H9 (cell line): ENCODE measurements around the gene MT1F. TPM values are rescaled to one million over a fixed set of nuclear protein-coding genes. Genes with fewer than 3 reads are reported as not detected.

Experiments
- DNase-seq: peaks from one replicate; pipeline ENCODE4 v3.0.0-alpha.2; 2017
- H2AFZ ChIP-seq: one replicate; pipeline ENCODE4 v1.6.1; 2013; ENCODE audit warnings: mild to moderate bottlenecking, low read length, control low read depth, moderate library complexity
- H2AK5ac ChIP-seq: 2 replicates; pipeline ENCODE4 v1.6.1; 2013; ENCODE audit warnings: low read length, control low read depth, mixed read lengths; ENCODE audit not compliant: insufficient read length
- H2BK120ac ChIP-seq: one replicate; pipeline ENCODE4 v1.6.1; 2013; ENCODE audit warnings: low read depth, mild to moderate bottlenecking, low read length, control low read depth, inconsistent platforms; ENCODE audit not compliant: poor library complexity, severe bottlenecking
- H2BK12ac ChIP-seq: 2 replicates; pipeline ENCODE4 v1.6.1; 2013; ENCODE audit warnings: low read length, control low read depth, mixed read lengths, low read depth; ENCODE audit not compliant: insufficient read length
- H2BK15ac ChIP-seq: 2 replicates; pipeline ENCODE4 v1.6.1; 2013; ENCODE audit warnings: low read depth, low read length, control low read depth
- H2BK20ac ChIP-seq: one replicate; pipeline ENCODE4 v1.6.1; 2013; ENCODE audit warnings: low read depth, mild to moderate bottlenecking, low read length, control low read depth, inconsistent platforms; ENCODE audit not compliant: poor library complexity, severe bottlenecking
- H2BK5ac ChIP-seq: 2 replicates; pipeline ENCODE4 v1.6.1; 2013; ENCODE audit warnings: low read length, control low read depth, mixed read lengths; ENCODE audit not compliant: insufficient read length
- H3K14ac ChIP-seq: 2 replicates; pipeline ENCODE4 v1.6.1; 2013; ENCODE audit warnings: low read length, control low read depth; ENCODE audit not compliant: insufficient read depth
- H3K18ac ChIP-seq: 2 replicates; pipeline ENCODE4 v1.6.1; 2013; ENCODE audit warnings: low read depth, mild to moderate bottlenecking, mixed read lengths, low read length, control low read depth; ENCODE audit not compliant: insufficient read length
- H3K23ac ChIP-seq: 2 replicates; pipeline ENCODE4 v1.6.1; 2013; ENCODE audit warnings: low read length, control low read depth, mixed read lengths, low read depth; ENCODE audit not compliant: insufficient read length
- H3K23me2 ChIP-seq: 2 replicates; pipeline ENCODE4 v1.6.1; 2013; ENCODE audit warnings: low read depth, mild to moderate bottlenecking, mixed read lengths, low read length, control low read depth; ENCODE audit not compliant: insufficient read length, poor library complexity, severe bottlenecking
- H3K27ac ChIP-seq: 2 replicates; pipeline ENCODE4 v1.5.1; 2013; ENCODE audit warnings: low read length, control low read depth, mixed read lengths, low read depth; ENCODE audit not compliant: insufficient read length
- H3K27me3 ChIP-seq: 2 replicates; pipeline ENCODE4 v1.6.1; 2013; ENCODE audit warnings: low read length, control low read depth, inconsistent platforms; ENCODE audit not compliant: insufficient read depth
- H3K4ac ChIP-seq: 2 replicates; pipeline ENCODE4 v1.6.1; 2013; ENCODE audit warnings: low read depth, mild to moderate bottlenecking, control low read depth, inconsistent platforms, low read length, moderate library complexity
- H3K4me1 ChIP-seq: 2 replicates; pipeline ENCODE4 v1.6.1; 2013; ENCODE audit warnings: low read length, control low read depth, inconsistent platforms; ENCODE audit not compliant: insufficient read depth
- H3K4me2 ChIP-seq: 2 replicates; pipeline ENCODE4 v1.6.1; 2013; ENCODE audit warnings: low read length, control low read depth, mixed read lengths; ENCODE audit not compliant: insufficient read length, insufficient read depth
- H3K56ac ChIP-seq: 2 replicates; pipeline ENCODE4 v1.6.1; 2013; ENCODE audit warnings: low read depth, mild to moderate bottlenecking, mixed read lengths, low read length, control low read depth; ENCODE audit not compliant: insufficient read length
- H3K79me1 ChIP-seq: 2 replicates; pipeline ENCODE4 v1.6.1; 2013; ENCODE audit warnings: low read depth, mild to moderate bottlenecking, moderate library complexity, low read length, control low read depth, inconsistent platforms; ENCODE audit not compliant: insufficient read depth, poor library complexity, severe bottlenecking
- H3K79me2 ChIP-seq: 2 replicates; pipeline ENCODE4 v1.6.1; 2013; ENCODE audit warnings: low read length, control low read depth, inconsistent platforms; ENCODE audit not compliant: insufficient read depth
- H3K9ac ChIP-seq: 2 replicates; pipeline ENCODE4 v1.6.1; 2013; ENCODE audit warnings: low read length, control low read depth, mixed read lengths; ENCODE audit not compliant: insufficient read length; ENCODE audit errors: extremely low read depth
- H3K9me3 ChIP-seq: one replicate; pipeline ENCODE4 v1.6.1; 2013; ENCODE audit warnings: low read depth, low read length, inconsistent platforms; ENCODE audit not compliant: control insufficient read depth
- H3T11ph ChIP-seq: one replicate; pipeline ENCODE4 v1.6.1; 2013; ENCODE audit warnings: mild to moderate bottlenecking, low read length, control low read depth, inconsistent platforms
- H4K20me1 ChIP-seq: one replicate; pipeline ENCODE4 v1.6.1; 2013; ENCODE audit not compliant: control insufficient read depth, insufficient read length, insufficient read depth
- H4K5ac ChIP-seq: 2 replicates; pipeline ENCODE4 v1.6.1; 2013; ENCODE audit warnings: low read depth, mild to moderate bottlenecking, mixed read lengths, low read length, control low read depth; ENCODE audit not compliant: insufficient read length
- H4K8ac ChIP-seq: replicated peaks from 2 replicates; pipeline ENCODE4 v1.6.1; 2013; ENCODE audit warnings: low read length, control low read depth, mixed read lengths, low read depth; ENCODE audit not compliant: insufficient read length
- H4K91ac ChIP-seq: 2 replicates; pipeline ENCODE4 v1.6.1; 2013; ENCODE audit warnings: low read depth, mild to moderate bottlenecking, moderate library complexity, mixed read lengths, low read length, control low read depth; ENCODE audit not compliant: insufficient read length
- H3K27ac Mint-ChIP-seq, 3 experiments: 2 replicates in 2 of 3; 3 replicates in 1 of 3; pipeline ENCODE4 v1.8.0; 2020 to 2021; ENCODE audit warnings: mixed read lengths in 3 of 3, mild to moderate bottlenecking in 1 of 3, moderate library complexity in 1 of 3
- H3K27me3 Mint-ChIP-seq: 2 replicates; pipeline ENCODE4 v1.8.0; 2021; ENCODE audit warnings: low read depth, mild to moderate bottlenecking, moderate library complexity, mixed read lengths
- H3K36me3 Mint-ChIP-seq, 3 experiments: 2 replicates in 2 of 3; 3 replicates in 1 of 3; pipeline ENCODE4 v1.8.0; 2020 to 2021; ENCODE audit warnings: low read depth in 3 of 3, mixed read lengths in 3 of 3; ENCODE audit not compliant: insufficient read depth in 1 of 3
- H3K4me1 Mint-ChIP-seq, 2 experiments: 2 replicates each; pipeline ENCODE4 v1.8.0; 2020; ENCODE audit warnings: mixed read lengths in 2 of 2
- H3K4me3 Mint-ChIP-seq, 2 experiments: 2 replicates in 1 of 2; 3 replicates in 1 of 2; pipeline ENCODE4 v1.8.0; 2020 to 2021; ENCODE audit warnings: mild to moderate bottlenecking in 2 of 2, mixed read lengths in 2 of 2, moderate library complexity in 1 of 2
- H3K9me3 Mint-ChIP-seq, 2 experiments: 2 replicates in 1 of 2; 3 replicates in 1 of 2; pipeline ENCODE4 v1.8.0; 2020; ENCODE audit warnings: mild to moderate bottlenecking in 2 of 2, mixed read lengths in 2 of 2, moderate library complexity in 1 of 2
- WGBS: extraction: QIAGEN DNeasy Blood & Tissue Kit; methylation state at CpG from one replicate; pipeline ENCODE4 v1.1.7; 2013; ENCODE audit warnings: missing lambda C conversion rate, low lambda C conversion rate, mixed read lengths; ENCODE audit not compliant: insufficient read length; ENCODE audit errors: extremely low coverage; 5-methylcytosine and 5-hydroxymethylcytosine counted together
- total RNA-seq: library from RNA; stranded (reverse); gene quantifications from 2 replicates; pipeline ENCODE4 v1.2.1, GENCODE V29; 2021
- TF ChIP-seq, protein P1 (sequence below): fragments of 200-600 bp; sonication (generic); conservative IDR thresholded peaks from 3 replicates; pipeline ENCODE4 v1.8.0; 2021; ENCODE audit warnings: antibody characterized with exemption, mild to moderate bottlenecking

The MT1F gene
- total RNA-seq, 1 experiment from 2014 or later, result 26.1 TPM

DNA sequence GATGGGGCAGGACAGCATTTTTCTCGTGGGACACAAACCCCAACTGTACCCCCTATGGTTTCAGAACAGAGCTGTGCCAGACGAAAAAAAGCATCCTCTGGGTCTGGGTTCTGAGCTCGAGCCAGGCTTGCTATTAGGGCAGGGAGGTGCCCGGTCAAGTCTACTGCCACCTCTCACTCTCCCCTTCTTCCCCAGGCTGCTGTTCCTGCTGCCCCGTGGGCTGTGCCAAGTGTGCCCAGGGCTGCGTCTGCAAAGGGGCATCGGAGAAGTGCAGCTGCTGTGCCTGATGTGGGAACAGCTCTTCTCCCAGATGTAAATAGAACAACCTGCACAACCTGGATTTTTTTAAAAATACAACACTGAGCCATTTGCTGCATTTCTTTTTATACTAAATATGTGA lies 31.1 kb upstream of the MT1F start:
- Histone ChIP-seq H3K4ac (no peak overlapping the region), H3K9me3 (peaks cover 6% of the 10 kb centered on the region), H4K8ac (no peak overlapping the region), H4K5ac (no peak overlapping the region), H3T11ph (no peak overlapping the region), H2AFZ (no peak overlapping the region), H3K18ac (no peak overlapping the region), H2BK12ac (no peak overlapping the region), H3K27me3 (peaks cover 65% of the 10 kb centered on the region), H2BK20ac (no peak overlapping the region), H3K4me2 (no peak overlapping the region), H3K27ac (no peak overlapping the region), H3K56ac (no peak overlapping the region), H3K23ac (no peak overlapping the region), H2BK5ac (no peak overlapping the region), H3K79me2 (no peaks in the 10 kb centered on the region), H4K20me1 (no peaks in the 10 kb centered on the region), H2BK15ac (no peak overlapping the region), H3K14ac (no peak overlapping the region), H3K9ac (no peak overlapping the region), H2BK120ac (no peak overlapping the region), H3K4me1 (no peaks in the 10 kb centered on the region; the same call in 1 of the 2 replicates), H3K79me1 (no peaks in the 10 kb centered on the region), H4K91ac (no peak overlapping the region), H2AK5ac (no peak overlapping the region), H3K23me2 (peaks cover 9% of the 10 kb centered on the region)
- Mint-ChIP-seq H3K9me3 (peaks cover 3 to 15% of the 10 kb centered on the region in 2 experiments; a peak in 3 of 5 replicates), H3K4me3 (peak overlapping the region in 1 of 2 experiments; percentile 83; a peak in 1 of 5 replicates), H3K36me3 (peaks cover 4 to 8% (median 5%) of the 10 kb centered on the region in 3 experiments; a peak in 6 of 7 replicates), H3K27me3 (peaks cover 94% of the 10 kb centered on the region), H3K4me1 (peaks cover 34 to 40% of the 10 kb centered on the region in 2 experiments), H3K27ac (no peak overlapping the region)
- TF ChIP-seq, protein P1, sequence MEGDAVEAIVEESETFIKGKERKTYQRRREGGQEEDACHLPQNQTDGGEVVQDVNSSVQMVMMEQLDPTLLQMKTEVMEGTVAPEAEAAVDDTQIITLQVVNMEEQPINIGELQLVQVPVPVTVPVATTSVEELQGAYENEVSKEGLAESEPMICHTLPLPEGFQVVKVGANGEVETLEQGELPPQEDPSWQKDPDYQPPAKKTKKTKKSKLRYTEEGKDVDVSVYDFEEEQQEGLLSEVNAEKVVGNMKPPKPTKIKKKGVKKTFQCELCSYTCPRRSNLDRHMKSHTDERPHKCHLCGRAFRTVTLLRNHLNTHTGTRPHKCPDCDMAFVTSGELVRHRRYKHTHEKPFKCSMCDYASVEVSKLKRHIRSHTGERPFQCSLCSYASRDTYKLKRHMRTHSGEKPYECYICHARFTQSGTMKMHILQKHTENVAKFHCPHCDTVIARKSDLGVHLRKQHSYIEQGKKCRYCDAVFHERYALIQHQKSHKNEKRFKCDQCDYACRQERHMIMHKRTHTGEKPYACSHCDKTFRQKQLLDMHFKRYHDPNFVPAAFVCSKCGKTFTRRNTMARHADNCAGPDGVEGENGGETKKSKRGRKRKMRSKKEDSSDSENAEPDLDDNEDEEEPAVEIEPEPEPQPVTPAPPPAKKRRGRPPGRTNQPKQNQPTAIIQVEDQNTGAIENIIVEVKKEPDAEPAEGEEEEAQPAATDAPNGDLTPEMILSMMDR, result no peak
- no CpG with 5 or more reads among the region's 7 CpGs for WGBS
- no peak for DNase-seq
